GM12878 (cell line): ENCODE measurements around the gene CLIP3. TPM values are rescaled to one million over a fixed set of nuclear protein-coding genes. Genes with fewer than 3 reads are reported as not detected.

Experiments used
- ATAC-seq: fragments of 200-7000 bp; cut with Tn5 transposase; 3 replicates; pipeline ENCODE4 v1.9.1; 2020; ENCODE audit warnings: mild to moderate bottlenecking, moderate library complexity
- BruUV-seq: library from RNA; stranded (reverse); fragments of 400-500 nt; replicated peaks from 2 replicates; lab custom pipeline; 2021; lab: Mats Ljungman, UMichigan
- CTCF ChIA-PET: fragments of 300-600 bp; sonication (Branson Sonifier 250); formaldehyde crosslinking; extraction: SDS; loops from one replicate; lab custom pipeline; 2021; ENCODE audit warnings: inconsistent platforms; lab: Yijun Ruan, JAX
- POLR2A ChIA-PET: fragments of 350-600 bp; formaldehyde crosslinking; extraction: SDS; loops from one replicate; lab custom pipeline; 2021; ENCODE audit warnings: inconsistent platforms; lab: Charles Lee
- RAD21 ChIA-PET: fragments of 300-600 bp; sonication (Branson Sonifier 250); formaldehyde crosslinking; loops from one replicate; lab custom pipeline; 2023; ENCODE audit warnings: antibody characterized with exemption; ENCODE audit not compliant: unreplicated experiment; lab: Charles Lee
- SMC1A ChIA-PET: fragments of 300-600 bp; sonication (Branson Sonifier 250); formaldehyde crosslinking; loops from one replicate; lab custom pipeline; 2023; ENCODE audit not compliant: unreplicated experiment, uncharacterized antibody; lab: Charles Lee
- DNase-seq: peaks from one replicate; pipeline ENCODE4 v3.0.0-alpha.2; 2011; ENCODE audit warnings: low read depth, low spot score
- FAIRE-seq: peaks from 3 replicates; lab custom pipeline; 2011; peaks lifted over from hg19 to GRCh38; lab: Jason Lieb, UNC
- H2AFZ ChIP-seq: 2 replicates; pipeline ENCODE4 v1.6.0; 2011; ENCODE audit warnings: low read depth, low read length, control low read depth; ENCODE audit not compliant: control insufficient read depth
- H3K27ac ChIP-seq: 2 replicates; pipeline ENCODE4 v1.5.1; 2011; ENCODE audit warnings: control low read depth; ENCODE audit not compliant: control insufficient read depth, insufficient read depth
- H3K27me3 ChIP-seq, 2 experiments: replicated peaks in 1 of 2; 2 replicates each; pipeline versions ENCODE4 v1.6.0 to v1.6.1; 2011; ENCODE audit warnings: low read length in 1 of 2; ENCODE audit not compliant: control insufficient read depth in 2 of 2, insufficient read depth in 2 of 2
- H3K36me3 ChIP-seq, 2 experiments: 2 replicates each; pipeline ENCODE4 v1.5.1; 2011; ENCODE audit warnings: low read length in 1 of 2; ENCODE audit not compliant: control insufficient read depth in 2 of 2, insufficient read depth in 2 of 2
- H3K4me1 ChIP-seq: 2 replicates; pipeline ENCODE4 v1.6.1; 2011; ENCODE audit warnings: mild to moderate bottlenecking, low read length, moderate library complexity, mixed read lengths; ENCODE audit not compliant: control insufficient read depth, insufficient read depth
- H3K4me2 ChIP-seq: 2 replicates; pipeline ENCODE4 v1.6.0; 2011; ENCODE audit warnings: control low read depth; ENCODE audit not compliant: control insufficient read depth, insufficient read depth
- H3K4me3 ChIP-seq: fragments of 200-600 bp; sonication (generic); 2 replicates; pipeline ENCODE4 v1.5.1; 2016
- H3K79me2 ChIP-seq: 2 replicates; pipeline ENCODE4 v1.6.0; 2011; ENCODE audit warnings: low read length; ENCODE audit not compliant: control insufficient read depth, insufficient read depth
- H3K9ac ChIP-seq: 2 replicates; pipeline ENCODE4 v1.8.0; 2011; ENCODE audit warnings: low read length, control low read depth, mixed read lengths; ENCODE audit not compliant: control insufficient read depth, insufficient read depth
- H3K9me3 ChIP-seq: replicated peaks from 3 replicates; pipeline ENCODE4 v1.5.1; 2011; ENCODE audit warnings: mild to moderate bottlenecking, low read length; ENCODE audit not compliant: control insufficient read depth, insufficient read depth
- H4K20me1 ChIP-seq: 2 replicates; pipeline ENCODE4 v1.6.0; 2011; ENCODE audit not compliant: control insufficient read depth, insufficient read depth
- BHLHE40 ChIP-seq, 2 experiments: fragments of 450-650 bp in 1 of 2; IDR thresholded peaks; 2 replicates each; pipeline ENCODE4 v1.6.1; 2011 to 2017; ENCODE audit warnings: low read depth in 2 of 2, borderline replicate concordance in 1 of 2, improper control_type of control experiment in 1 of 2, low read length in 1 of 2, mild to moderate bottlenecking in 1 of 2
- CBX5 ChIP-seq: sonication (generic); IDR thresholded peaks from 2 replicates; pipeline ENCODE4 v1.6.1; 2016; ENCODE audit warnings: low read depth, moderate library complexity, mild to moderate bottlenecking, inconsistent platforms
- CEBPB ChIP-seq, 2 experiments: fragments of 150-350 bp in 1 of 2; IDR thresholded peaks; 2 replicates each; pipeline ENCODE4 v1.6.1; 2012 to 2014; ENCODE audit warnings: low read depth in 2 of 2, low read length in 2 of 2, borderline replicate concordance in 1 of 2, inconsistent platforms in 1 of 2
- EED ChIP-seq: sonication (generic); IDR thresholded peaks from 2 replicates; pipeline ENCODE4 v1.6.1; 2016; ENCODE audit warnings: antibody characterized with exemption, low read depth
- EZH2 ChIP-seq: IDR thresholded peaks from 2 replicates; pipeline ENCODE4 v1.6.1; 2012; ENCODE audit warnings: low read depth, mild to moderate bottlenecking, control low read depth, inconsistent platforms, low read length, borderline replicate concordance; ENCODE audit not compliant: control insufficient read depth
- KLF5 ChIP-seq: fragments of 450-650 bp; IDR thresholded peaks from 2 replicates; pipeline ENCODE4 v1.6.1; 2014; ENCODE audit warnings: mild to moderate bottlenecking; ENCODE audit not compliant: partially characterized antibody
- RAD21 ChIP-seq: IDR thresholded peaks from 2 replicates; pipeline ENCODE4 v1.6.1; 2011; ENCODE audit warnings: mild to moderate bottlenecking, low read depth, low read length, moderate library complexity; ENCODE audit not compliant: insufficient read depth
- RAD51 ChIP-seq: fragments of 450-650 bp; IDR thresholded peaks from 2 replicates; pipeline ENCODE4 v1.6.1; 2016; ENCODE audit warnings: moderate library complexity, mild to moderate bottlenecking, inconsistent platforms
- SIN3A ChIP-seq: IDR thresholded peaks from 2 replicates; pipeline ENCODE4 v1.6.1; 2012; ENCODE audit warnings: low read depth, low read length, improper control_type of control experiment
- SMAD1 ChIP-seq: fragments of 450-650 bp; IDR thresholded peaks from 2 replicates; pipeline ENCODE4 v1.6.1; 2018; ENCODE audit warnings: mild to moderate bottlenecking, low read depth; ENCODE audit not compliant: partially characterized antibody
- SMARCA5 ChIP-seq: fragments of 450-650 bp; IDR thresholded peaks from 2 replicates; pipeline ENCODE4 v1.6.1; 2017; ENCODE audit warnings: mild to moderate bottlenecking
- TCF7 ChIP-seq: IDR thresholded peaks from 2 replicates; pipeline ENCODE4 v1.6.1; 2014; ENCODE audit warnings: antibody characterized with exemption, borderline replicate concordance
- ZBED1 ChIP-seq: IDR thresholded peaks from 2 replicates; pipeline ENCODE4 v1.6.1; 2016; ENCODE audit warnings: borderline replicate concordance
- ZBTB40 ChIP-seq: fragments of 450-650 bp; IDR thresholded peaks from 2 replicates; pipeline ENCODE4 v1.6.1; 2016; ENCODE audit warnings: mild to moderate bottlenecking, moderate library complexity, borderline replicate concordance
- ZNF274 ChIP-seq: IDR thresholded peaks from one replicate; pipeline ENCODE4 v1.8.0; 2011; ENCODE audit not compliant: insufficient read length, insufficient read depth
- ZNF622 ChIP-seq: fragments of 450-650 bp; IDR thresholded peaks from 2 replicates; pipeline ENCODE4 v1.6.1; 2017; ENCODE audit warnings: mild to moderate bottlenecking, inconsistent platforms
- WGBS: methylation state at CpG from one replicate; pipeline ENCODE4 v1.1.6; 2016; ENCODE audit warnings: low lambda C conversion rate; ENCODE audit not compliant: insufficient replicate concordance, insufficient coverage; ENCODE audit errors: missing lambda C conversion rate; 5-methylcytosine and 5-hydroxymethylcytosine counted together
- in situ Hi-C: fragments of 300-500 bp; cut with MboI; formaldehyde crosslinking; loops from 9 replicates; pipeline ENCODE4 v1.14.3; 2018; ENCODE audit warnings: mixed read lengths
- intact Hi-C: fragments of 100-400 bp; cut with micrococcal nuclease; formaldehyde crosslinking; loops from one replicate; pipeline ENCODE4 v1.14.2; 2022; ENCODE audit not compliant: unreplicated experiment
- polyA plus RNA-seq, 11 experiments: library from polyadenylated mRNA; depleted of rRNA in 4 of 11; unstranded in 6 of 11; stranded (reverse) in 5 of 11; fragments of >200 nt; fragmentation: Nextera tagmentation in 4 of 11; fragmentation: Illumina TruSeq in 1 of 11; extraction: Ambion mirVana in 4 of 11; extraction: Trizol in 1 of 11; gene quantifications; 1 replicate in 1 of 11; 2 replicates in 10 of 11; pipeline versions ENCODE4 v1.2.1 to v1.2.3, GENCODE V29; 2011 to 2016; ENCODE audit warnings: inconsistent platforms in 2 of 11, missing spikeins in 2 of 11, low read depth in 1 of 11
- total RNA-seq, 4 experiments: library from RNA; depleted of rRNA in 3 of 4; stranded (reverse); fragments of >200 nt in 3 of 4; fragmentation: Illumina TruSeq in 1 of 4; extraction: Trizol in 1 of 4; gene quantifications; 2 replicates each; pipeline versions ENCODE4 v1.2.1 to v1.2.3, GENCODE V29; 2013 to 2021

The CLIP3 gene
- total and polyA plus RNA-seq, 10 of the 15 experiments (the other 5 are each of a cell fraction or from before 2014, with no cell fraction given): 0.09 to 2.7 (median 0.45) TPM; not detected in 1

- TF ChIP-seq EED (no peak), CEBPB (IDR thresholded peaks at IDR 0.05; ENCODE audit: borderline replicate concordance in 1 of 2, low read depth in 2 of 2, low read length in 2 of 2) (no peak), SIN3A (no peak), RAD21 (peak; percentile 64), ZBED1 (no peak), ZNF622 (no peak)
Observed at GRCh38 chr19:36060430-36060829, 27.8 kb upstream of the CLIP3 start (continued).

- DNase-seq (no peak), ATAC-seq (no peak), FAIRE-seq (no peak)
- Histone ChIP-seq H3K79me2 (peaks cover 20% of the 10 kb centered on the region), H3K9me3 (no peaks in the 10 kb centered on the region), H3K27ac (no peak overlapping the region), H3K9ac (no peak overlapping the region), H3K27me3 (no peaks in the 10 kb centered on the region), H3K4me3 (no peak overlapping the region), H4K20me1 (no peaks in the 10 kb centered on the region), H2AFZ (no peak overlapping the region), H3K4me2 (no peak overlapping the region), H3K36me3 (peaks cover 6 to 17% of the 10 kb centered on the region in 2 experiments), H3K4me1 (peaks cover 3% of the 10 kb centered on the region; the same call in 1 of the 2 replicates)
- ChIA-PET POLR2A (no interaction called here), SMC1A (interaction anchor here (3.0 kb wide), 1 partner anchor 110 kb away, joined by 20 read pairs; no protein-coding TSS in a partner anchor), CTCF (interaction anchor here (0.8 to 0.9 kb wide), 4 partner anchors 58 to 110 kb away, joined by 3 to 7 read pairs (median 4); no protein-coding TSS in a partner anchor), RAD21 (no interaction called here)
- in situ Hi-C loops (no loop called here), intact Hi-C loops (no loop called here)
- no TSS peak for BruUV-seq
- over 99% methylated on average over 6 of the region's 6 CpGs for WGBS
- TF ChIP-seq SMAD1 (no peak), RAD51 (no peak), ZNF274 (no peak), KLF5 (no peak), BHLHE40 (IDR thresholded peaks at IDR 0.05; ENCODE audit: borderline replicate concordance in 1 of 2, low read depth in 2 of 2, low read length in 1 of 2) (no peak), CBX5 (no peak), EZH2 (no peak), SMARCA5 (no peak), SIN3A (no peak), TCF7 (no peak), ZBTB40 (no peak)
Observed at GRCh38 chr19:36059180-36059910, 26.7 kb upstream of the CLIP3 start.
